T-helper 1 cell (primary cell): ENCODE measurements around the gene DDX10.

Experiments used
- DNase-seq, 5 donors: peaks; one replicate each; pipeline ENCODE4 v3.0.0-alpha.2; 2012 to 2020

DDX10 gene

GRCh38 chr11:108826136-108826535 lies 161.3 kb downstream of the DDX10 start:
- DNase-seq: no peak

GRCh38 chr11:108835624-108836023 lies 170.8 kb downstream of the DDX10 start:
- no peak for DNase-seq

- DNase-seq: no peak
Measured at GRCh38 chr11:108836541-108836940, 171.7 kb downstream of the DDX10 start.

- DNase-seq: no peak
Measured at GRCh38 chr11:108838102-108838791, 173.4 kb downstream of the DDX10 start.

- no peak for DNase-seq
Measured at GRCh38 chr11:108838792-108839105, 173.9 kb downstream of the DDX10 start.

- no peak for DNase-seq
Measured at GRCh38 chr11:108846009-108846408, 181.1 kb downstream of the DDX10 start.

GRCh38 chr11:108847298-108847990 lies 182.6 kb downstream of the DDX10 start:
- no peak for DNase-seq

GRCh38 chr11:108851781-108852180 lies 186.9 kb downstream of the DDX10 start:
- no peak for DNase-seq

GRCh38 chr11:108852701-108853100 lies 187.8 kb downstream of the DDX10 start:
- DNase-seq: no peak

- no peak for DNase-seq
Measured at GRCh38 chr11:108853151-108853550, 188.3 kb downstream of the DDX10 start.

GRCh38 chr11:108853864-108854263 lies 189.0 kb downstream of the DDX10 start:
- DNase-seq: peak in 1 of 5 donors; percentile 8

- DNase-seq: peak in 1 of 5 donors; percentile 44
Measured at GRCh38 chr11:108854346-108854745, 189.5 kb downstream of the DDX10 start.

- no peak for DNase-seq
Measured at GRCh38 chr11:108857382-108857781, 192.5 kb downstream of the DDX10 start.

GRCh38 chr11:108858622-108859021 lies 193.8 kb downstream of the DDX10 start:
- no peak for DNase-seq

GRCh38 chr11:108859510-108859909 lies 194.6 kb downstream of the DDX10 start:
- DNase-seq: no peak

- no peak for DNase-seq
Measured at GRCh38 chr11:108863528-108863927, 198.7 kb downstream of the DDX10 start.

GRCh38 chr11:108865406-108865805 lies 200.5 kb downstream of the DDX10 start:
- DNase-seq: no peak

- no peak for DNase-seq
Measured at GRCh38 chr11:108866781-108867180, 201.9 kb downstream of the DDX10 start.

GRCh38 chr11:108870373-108871020 lies 205.6 kb downstream of the DDX10 start:
- no peak for DNase-seq

GRCh38 chr11:108871152-108871551 lies 206.3 kb downstream of the DDX10 start:
- DNase-seq: peak in 1 of 5 donors; percentile 23

- DNase-seq: no peak
Measured at GRCh38 chr11:108871867-108872266, 207.0 kb downstream of the DDX10 start.

GRCh38 chr11:108872781-108873291 lies 208.0 kb downstream of the DDX10 start:
- no peak for DNase-seq

GRCh38 chr11:108873310-108873709 lies 208.4 kb downstream of the DDX10 start:
- no peak for DNase-seq

- DNase-seq: no peak
Measured at GRCh38 chr11:108873941-108874340, 209.1 kb downstream of the DDX10 start.
